ENCODE data around the gene FBLN5. TPM values are rescaled to one million over a fixed set of nuclear protein-coding genes. Genes with fewer than 3 reads are reported as not detected.

The FBLN5 gene
- total RNA-seq, 2 experiments from 2014 or later: 3.0 to 4.7 TPM

DNA sequence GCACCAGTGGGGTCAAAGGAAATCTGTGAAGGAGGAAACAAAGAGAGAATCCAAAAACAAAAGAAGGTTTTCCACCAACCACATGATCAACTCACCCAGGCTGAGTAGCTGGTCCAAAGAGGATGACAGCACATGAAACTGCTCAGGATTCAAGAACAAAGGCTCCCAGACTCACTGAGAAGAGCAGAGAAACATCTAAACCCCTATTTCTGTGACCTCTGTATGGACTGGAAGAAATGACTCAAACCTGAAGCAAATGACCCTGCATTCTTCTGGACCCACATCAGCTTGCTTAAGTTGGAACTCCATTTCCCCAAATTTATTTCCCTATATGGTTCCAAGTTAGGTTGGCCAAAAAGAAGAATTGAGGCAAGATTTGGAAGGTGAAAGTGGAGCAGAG, 106.4 kb downstream of the FBLN5 start:
- peak overlapping the region; percentile 25 for H3K27ac Mint-ChIP-seq
- no peaks in the 10 kb centered on the region for H3K9me3 Mint-ChIP-seq (ENCODE audit: low read depth)
- H3K27me3 Mint-ChIP-seq: no peaks in the 10 kb centered on the region
- H3K4me3 Mint-ChIP-seq: no peak overlapping the region
- CTCF ChIA-PET: interaction anchor here (0.9 to 1.3 kb wide), 3 partner anchors 11 to 156 kb away, joined by 3 read pairs; no protein-coding TSS in a partner anchor
- POLR2A ChIA-PET: interaction anchor here (0.7 kb wide), 1 partner anchor 68 kb away, joined by 3 read pairs; no protein-coding TSS in a partner anchor
- H3K4me1 Mint-ChIP-seq: peaks cover 63% of the 10 kb centered on the region
- intact Hi-C loops (cut with DNase I, micrococcal nuclease): no loop called here
- ATAC-seq (no peak), DNase-seq (no peak)
- H3K36me3 Mint-ChIP-seq (ENCODE audit: low read depth): peaks cover 12% of the 10 kb centered on the region

DNA sequence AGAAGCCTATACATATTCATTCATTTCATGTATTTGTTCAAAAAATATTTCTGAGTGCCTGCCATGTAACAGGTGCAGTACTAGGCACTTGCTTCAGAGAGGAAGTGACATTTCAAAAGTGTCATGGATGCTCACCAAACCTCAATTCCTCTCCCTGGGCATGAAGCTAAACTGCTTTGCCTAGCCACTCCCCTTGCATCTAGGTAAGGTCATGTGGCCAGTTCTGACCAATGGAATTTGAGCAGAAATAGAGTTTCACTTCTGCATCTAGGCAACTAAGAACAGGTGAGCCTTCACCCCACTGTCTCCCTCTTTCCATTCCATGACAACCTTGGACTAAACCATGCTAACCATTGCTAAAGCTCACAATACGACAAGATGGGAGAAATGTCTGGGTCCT, 107.7 kb downstream of the FBLN5 start:
- Mint-ChIP-seq H3K4me3 (no peak overlapping the region), H3K4me1 (peaks cover 66% of the 10 kb centered on the region), H3K27me3 (no peaks in the 10 kb centered on the region), H3K27ac (no peak overlapping the region), H3K36me3 (ENCODE audit: low read depth) (peaks cover 7% of the 10 kb centered on the region), H3K9me3 (ENCODE audit: low read depth) (no peaks in the 10 kb centered on the region)
- CTCF ChIA-PET: interaction anchor here (1.2 to 2.8 kb wide), 3 partner anchors 12 to 23 kb away, joined by 3 to 7 read pairs (median 4); no protein-coding TSS in a partner anchor
- intact Hi-C loops (cut with DNase I, micrococcal nuclease): loop anchor here in 1 of 2 experiments (5.0 to 10.0 kb wide), 3 partner anchors 73 to 1085 kb away; partner anchors contain the start of genes CPSF2 and NDUFB1
- DNase-seq: no peak
- ATAC-seq: no peak
- POLR2A ChIA-PET: no interaction called here

DNA sequence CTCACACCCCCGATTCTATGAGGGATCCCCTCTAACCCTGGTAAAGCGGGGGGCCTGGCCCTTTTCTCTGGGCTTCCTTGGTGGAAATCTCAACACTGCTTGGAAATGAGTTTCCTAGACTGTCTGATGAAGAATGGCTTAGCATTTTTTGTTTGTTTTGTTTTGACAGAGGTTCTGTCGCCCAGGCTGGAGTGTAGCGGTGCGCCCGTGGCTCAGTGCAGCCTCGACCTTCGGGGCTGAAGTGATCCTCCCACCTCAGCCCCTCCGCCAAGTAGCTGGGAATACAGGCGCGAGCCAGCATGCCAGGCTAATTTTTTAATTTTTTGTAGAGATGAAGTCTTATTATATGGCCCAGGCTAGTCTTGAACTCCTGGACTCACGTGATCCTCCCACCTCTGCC, 110.4 kb downstream of the FBLN5 start:
- Mint-ChIP-seq H3K4me1 (peaks cover 70% of the 10 kb centered on the region), H3K27me3 (no peaks in the 10 kb centered on the region), H3K27ac (peak overlapping the region; percentile 76), H3K9me3 (ENCODE audit: low read depth) (no peaks in the 10 kb centered on the region), H3K36me3 (ENCODE audit: low read depth) (peaks cover 9% of the 10 kb centered on the region), H3K4me3 (peak overlapping the region; percentile 83)
- ChIA-PET POLR2A (no interaction called here), CTCF (no interaction called here)
- DNase-seq (no peak), ATAC-seq (no peak)
- intact Hi-C loops (cut with DNase I, micrococcal nuclease): loop anchor here (2.0 to 10.0 kb wide), 5 partner anchors 30 to 1082 kb away; partner anchors contain the start of genes TC2N (in 2 of the 2), ATXN3 (in 1 of the 2), CPSF2 (in 1 of the 2) and NDUFB1 (in 1 of the 2)

DNA sequence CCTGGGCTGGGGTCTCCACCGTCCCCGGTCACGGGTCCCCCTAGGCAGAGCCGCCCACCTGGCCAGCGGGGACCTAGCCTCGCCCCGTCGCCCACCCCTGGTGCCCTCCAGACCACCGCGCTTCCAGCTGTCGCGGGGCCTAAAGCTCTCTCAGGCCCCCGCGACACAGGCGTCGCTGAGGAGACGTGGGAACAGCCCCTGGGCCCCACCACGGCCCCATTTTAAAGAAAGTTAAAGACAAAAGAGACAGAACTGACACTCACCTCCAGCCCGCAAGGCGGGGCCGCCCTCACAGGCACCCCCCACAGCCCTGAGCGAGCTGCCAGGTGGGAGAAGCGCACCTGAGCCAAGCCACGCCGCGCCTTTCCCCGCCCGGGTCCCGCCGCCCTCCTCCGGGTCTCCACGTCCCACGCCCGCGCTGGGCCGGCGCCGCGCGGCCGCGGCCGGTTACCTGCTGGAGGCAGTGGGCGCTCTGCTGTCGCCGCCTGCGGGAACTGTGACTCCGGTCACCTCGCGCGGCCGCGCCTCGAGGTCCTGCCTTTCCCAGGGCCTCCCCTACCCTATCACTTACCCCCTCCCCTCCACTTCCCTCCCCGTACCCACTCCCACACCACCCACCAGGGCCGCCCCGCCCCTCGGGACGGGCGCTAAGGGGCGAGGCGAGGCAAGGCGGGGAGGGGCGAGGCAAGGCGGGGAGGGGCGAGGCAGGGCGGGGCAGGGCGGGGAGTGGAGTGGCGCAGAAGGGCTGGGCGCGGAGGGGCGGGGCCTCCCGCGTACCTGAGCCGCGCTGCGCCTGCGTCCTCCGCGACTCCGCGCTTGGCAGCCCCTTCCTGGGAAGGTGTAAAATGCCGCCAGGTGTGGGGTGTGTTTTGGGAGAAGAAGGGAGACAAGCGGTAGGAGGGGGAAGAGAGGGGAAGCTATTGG, 111.3 kb downstream of the FBLN5 start:
- peaks cover 69% of the 10 kb centered on the region for H3K4me1 Mint-ChIP-seq
- peak; percentile 97 for DNase-seq
- CTCF ChIA-PET: interaction anchor here (0.6 to 1.4 kb wide), 5 partner anchors 9 to 282 kb away, joined by 3 to 4 read pairs (median 3); partner anchors contain the start of gene TC2N
- intact Hi-C loops (cut with DNase I, micrococcal nuclease): loop anchor here (1.0 to 10.0 kb wide), 9 partner anchors 22 to 1081 kb away; partner anchors contain the start of genes TC2N (in 2 of the 2), ATXN3 (in 1 of the 2), CPSF2 (in 1 of the 2) and NDUFB1 (in 1 of the 2)
- H3K27me3 Mint-ChIP-seq: no peaks in the 10 kb centered on the region
- H3K27ac Mint-ChIP-seq: peak overlapping the region; percentile 76
- POLR2A ChIA-PET: no interaction called here
- peak overlapping the region; percentile 83 for H3K4me3 Mint-ChIP-seq
- peak; percentile 97 for ATAC-seq
- H3K36me3 Mint-ChIP-seq (ENCODE audit: low read depth): peaks cover 6% of the 10 kb centered on the region
- H3K9me3 Mint-ChIP-seq (ENCODE audit: low read depth): no peaks in the 10 kb centered on the region

DNA sequence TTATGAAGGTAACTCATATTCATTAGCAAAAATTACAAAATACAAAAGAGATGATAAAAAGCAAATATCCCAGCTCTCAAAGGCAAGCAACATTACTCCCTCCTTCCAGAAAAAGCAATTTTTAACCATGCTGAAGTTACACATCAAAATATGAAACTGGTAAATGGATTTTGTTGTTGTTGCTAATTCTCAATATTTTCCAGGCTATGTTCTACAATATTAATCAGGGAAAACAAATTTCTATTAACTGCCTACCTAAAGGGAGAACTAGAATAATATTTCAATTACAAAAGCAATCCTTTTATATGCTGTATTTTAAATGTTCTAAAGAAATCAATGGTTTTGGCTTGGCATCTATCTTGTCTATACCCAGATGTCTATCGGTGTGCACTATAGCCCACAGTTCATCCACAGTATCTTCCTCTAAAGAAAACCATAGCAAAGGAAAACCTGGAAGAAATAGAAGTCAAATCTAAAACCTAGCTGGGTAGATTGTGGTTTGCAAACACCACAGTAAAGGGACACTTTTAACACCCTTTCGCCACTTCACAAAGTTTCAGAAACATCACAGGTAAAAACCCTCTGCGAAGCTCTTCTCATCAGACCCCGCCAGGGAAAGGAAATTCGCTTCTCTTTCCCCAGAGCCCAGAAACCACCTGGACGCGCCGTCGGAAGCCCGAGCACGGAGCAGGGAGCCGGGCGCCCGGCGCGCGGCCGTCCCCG, 112.1 kb downstream of the FBLN5 start:
- ATAC-seq (peak; percentile 3), DNase-seq (no peak)
- POLR2A ChIA-PET: interaction anchor here (0.6 to 0.7 kb wide), 2 partner anchors 103 to 121 kb away, joined by 3 to 4 read pairs; no protein-coding TSS in a partner anchor
- Mint-ChIP-seq H3K4me1 (peaks cover 67% of the 10 kb centered on the region), H3K27ac (peak overlapping the region; percentile 53), H3K27me3 (no peaks in the 10 kb centered on the region), H3K36me3 (ENCODE audit: low read depth) (peaks cover 4% of the 10 kb centered on the region), H3K4me3 (peak overlapping the region; percentile 83), H3K9me3 (ENCODE audit: low read depth) (no peaks in the 10 kb centered on the region)
- CTCF ChIA-PET: interaction anchor here (0.6 to 1.4 kb wide), 6 partner anchors 10 to 168 kb away, joined by 3 to 4 read pairs (median 3); partner anchors contain the start of gene TC2N
- intact Hi-C loops (cut with DNase I, micrococcal nuclease): loop anchor here in 1 of 2 experiments (5.0 to 10.0 kb wide), 3 partner anchors 77 to 1081 kb away; partner anchors contain the start of genes CPSF2 and NDUFB1

DNA sequence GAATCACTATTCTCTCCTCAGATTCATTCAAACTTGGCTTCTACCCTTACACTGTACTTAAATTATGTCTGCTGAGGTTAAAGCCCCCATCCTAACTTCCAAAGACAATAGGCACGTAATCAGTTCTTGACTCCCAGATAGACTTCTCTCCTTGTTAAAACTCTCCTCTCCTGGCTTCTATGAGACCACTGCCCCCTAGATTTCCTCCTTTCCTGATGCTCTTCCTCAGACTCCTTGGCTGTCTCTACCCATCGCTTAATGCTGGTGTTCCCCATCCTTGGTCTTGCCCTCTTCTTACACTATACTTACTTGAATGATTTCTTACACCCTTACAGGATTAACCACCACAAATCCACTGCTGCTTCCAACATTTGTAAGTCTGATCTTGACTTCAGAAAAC, 112.9 kb downstream of the FBLN5 start:
- no peak for DNase-seq
- intact Hi-C loops (cut with DNase I, micrococcal nuclease): loop anchor here in 1 of 2 experiments (10.0 kb wide), 1 partner anchor 1080 kb away; no protein-coding TSS in a partner anchor
- Mint-ChIP-seq H3K4me3 (peak overlapping the region; percentile 83), H3K4me1 (peaks cover 70% of the 10 kb centered on the region), H3K27ac (peak overlapping the region; percentile 28), H3K9me3 (ENCODE audit: low read depth) (no peaks in the 10 kb centered on the region), H3K36me3 (ENCODE audit: low read depth) (peaks cover 2% of the 10 kb centered on the region), H3K27me3 (no peaks in the 10 kb centered on the region)
- CTCF ChIA-PET: interaction anchor here (1.2 to 1.4 kb wide), 2 partner anchors 24 to 58 kb away, joined by 3 to 4 read pairs; no protein-coding TSS in a partner anchor
- ATAC-seq: no peak
- POLR2A ChIA-PET: no interaction called here

DNA sequence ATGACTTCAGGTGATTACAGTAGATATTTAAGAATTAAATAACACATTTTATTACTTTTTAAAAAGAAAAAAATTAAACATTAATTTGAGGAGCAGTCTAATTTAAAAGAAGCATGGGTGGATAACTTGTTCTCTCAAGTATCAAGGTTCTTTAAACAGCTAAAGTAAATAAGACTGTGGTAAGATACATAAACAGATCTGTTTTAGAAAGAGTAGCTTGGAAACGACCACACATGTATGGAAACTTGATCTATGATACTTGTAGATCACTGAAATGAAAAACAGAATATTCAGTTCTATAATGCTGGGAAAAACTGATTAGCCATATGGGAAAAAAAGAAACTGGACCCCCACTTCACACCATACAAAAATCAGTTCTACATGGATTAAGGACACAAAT, 116.2 kb downstream of the FBLN5 start:
- H3K27ac Mint-ChIP-seq: no peak overlapping the region
- ChIA-PET POLR2A (no interaction called here), CTCF (interaction anchor here (1.1 to 1.2 kb wide), 2 partner anchors 12 kb away, joined by 3 read pairs; no protein-coding TSS in a partner anchor)
- DNase-seq (no peak), ATAC-seq (no peak)
- intact Hi-C loops (cut with DNase I, micrococcal nuclease): loop anchor here in 1 of 2 experiments (10.0 kb wide), 1 partner anchor 1077 kb away; no protein-coding TSS in a partner anchor
- H3K4me1 Mint-ChIP-seq: peaks cover 68% of the 10 kb centered on the region
- H3K4me3 Mint-ChIP-seq: no peak overlapping the region
- no peaks in the 10 kb centered on the region for H3K27me3 Mint-ChIP-seq
- H3K36me3 Mint-ChIP-seq (ENCODE audit: low read depth): peaks cover 9% of the 10 kb centered on the region
- peaks cover 4% of the 10 kb centered on the region for H3K9me3 Mint-ChIP-seq (ENCODE audit: low read depth)

DNA sequence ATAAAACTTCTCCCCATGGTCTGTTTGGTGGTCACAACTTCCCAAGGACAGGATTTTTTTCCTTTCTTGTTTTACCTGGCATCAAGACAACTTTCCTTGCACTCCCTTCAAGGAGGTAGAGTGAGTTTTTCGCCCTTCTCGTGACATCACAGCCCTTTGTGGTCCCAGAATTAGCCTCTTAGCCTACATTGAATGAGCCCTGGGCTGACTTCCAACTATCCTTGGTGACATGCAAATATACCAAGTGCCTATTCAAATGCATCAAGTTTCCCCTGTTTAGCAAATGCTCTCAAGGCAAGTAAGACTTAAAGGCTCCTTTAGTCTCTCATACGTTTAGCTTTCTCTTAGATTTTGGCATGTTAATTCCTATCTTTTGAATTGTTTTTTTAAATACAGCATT, 116.7 kb downstream of the FBLN5 start:
- H3K4me1 Mint-ChIP-seq: peaks cover 71% of the 10 kb centered on the region
- H3K27me3 Mint-ChIP-seq: no peaks in the 10 kb centered on the region
- peaks cover 9% of the 10 kb centered on the region for H3K36me3 Mint-ChIP-seq (ENCODE audit: low read depth)
- peak; percentile 63 for ATAC-seq
- ChIA-PET CTCF (interaction anchor here (0.6 to 1.2 kb wide), 3 partner anchors 12 to 29 kb away, joined by 3 read pairs; no protein-coding TSS in a partner anchor), POLR2A (no interaction called here)
- intact Hi-C loops (cut with DNase I, micrococcal nuclease): loop anchor here in 1 of 2 experiments (10.0 kb wide), 1 partner anchor 1076 kb away; no protein-coding TSS in a partner anchor
- no peak overlapping the region for H3K27ac Mint-ChIP-seq
- peak; percentile 50 for DNase-seq
- no peak overlapping the region for H3K4me3 Mint-ChIP-seq
- H3K9me3 Mint-ChIP-seq (ENCODE audit: low read depth): peaks cover 4% of the 10 kb centered on the region

DNA sequence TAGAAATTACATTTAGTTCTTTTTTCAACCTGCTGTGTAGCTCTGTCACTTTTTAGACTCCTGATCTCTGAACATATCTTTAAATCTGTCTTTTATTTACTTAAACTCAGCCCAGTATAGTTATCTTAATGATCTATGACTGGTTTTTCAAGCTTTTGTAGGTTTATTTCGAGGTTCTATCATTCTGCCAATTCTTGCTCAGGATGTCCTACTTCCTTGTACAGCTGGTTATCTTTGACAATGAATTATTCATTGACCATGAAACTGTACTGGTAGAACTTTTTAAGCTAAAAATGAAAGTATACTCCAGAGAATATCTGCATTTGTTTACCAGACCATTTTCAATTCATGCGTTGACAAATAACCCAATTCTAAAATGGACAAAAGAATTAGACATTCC, 118.0 kb downstream of the FBLN5 start:
- peaks cover 8% of the 10 kb centered on the region for H3K9me3 Mint-ChIP-seq (ENCODE audit: low read depth)
- H3K4me1 Mint-ChIP-seq: peaks cover 68% of the 10 kb centered on the region
- no peaks in the 10 kb centered on the region for H3K27me3 Mint-ChIP-seq
- peaks cover 14% of the 10 kb centered on the region for H3K36me3 Mint-ChIP-seq (ENCODE audit: low read depth)
- H3K4me3 Mint-ChIP-seq: no peak overlapping the region
- intact Hi-C loops (cut with DNase I, micrococcal nuclease): no loop called here
- DNase-seq (no peak), ATAC-seq (no peak)
- POLR2A ChIA-PET: interaction anchor here (0.6 kb wide), 1 partner anchor 82 kb away, joined by 4 read pairs; no protein-coding TSS in a partner anchor
- peak overlapping the region; percentile 64 for H3K27ac Mint-ChIP-seq
- CTCF ChIA-PET: interaction anchor here (0.7 to 2.9 kb wide), 8 partner anchors 11 to 82 kb away, joined by 3 to 9 read pairs (median 4); no protein-coding TSS in a partner anchor

DNA sequence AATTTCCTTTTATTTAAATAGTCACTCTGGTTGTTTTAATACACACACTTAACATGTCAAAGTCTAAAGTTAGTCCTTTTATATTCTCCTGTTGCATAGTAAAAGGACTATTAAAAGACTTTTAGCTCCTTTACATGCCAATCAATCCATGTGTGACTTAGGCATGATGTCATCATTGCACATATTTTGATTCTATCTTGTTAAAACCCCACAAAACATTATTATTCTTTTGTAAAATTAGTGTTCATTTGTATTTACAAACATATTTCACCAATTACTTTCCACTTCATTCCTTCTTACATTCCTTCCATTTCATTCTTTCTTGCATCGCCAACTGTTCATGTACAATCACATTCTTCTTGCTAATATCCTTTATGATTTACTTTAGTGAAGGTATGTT, 119.7 kb downstream of the FBLN5 start:
- intact Hi-C loops (cut with DNase I, micrococcal nuclease): no loop called here
- ChIA-PET CTCF (interaction anchor here (1.2 to 2.9 kb wide), 3 partner anchors 9 to 169 kb away, joined by 3 to 9 read pairs (median 6); no protein-coding TSS in a partner anchor), POLR2A (no interaction called here)
- no peak overlapping the region for H3K4me3 Mint-ChIP-seq
- no peak for DNase-seq
- peaks cover 58% of the 10 kb centered on the region for H3K4me1 Mint-ChIP-seq
- H3K36me3 Mint-ChIP-seq (ENCODE audit: low read depth): peaks cover 16% of the 10 kb centered on the region
- H3K9me3 Mint-ChIP-seq (ENCODE audit: low read depth): peaks cover 10% of the 10 kb centered on the region
- no peak overlapping the region for H3K27ac Mint-ChIP-seq
- H3K27me3 Mint-ChIP-seq: no peaks in the 10 kb centered on the region
- no peak for ATAC-seq
